Neural cell (in vitro differentiated cells): ENCODE data around the gene ARHGEF40. TPM values are rescaled to one million over a fixed set of nuclear protein-coding genes. Genes with fewer than 3 reads are reported as not detected.

ENCODE experiments used
- H2AFZ ChIP-seq: fragments of 200-600, 300-800 bp; sonication (generic), shearing (Covaris generic); 2 replicates; pipeline ENCODE4 v1.6.0; 2014; ENCODE audit warnings: low read depth, mild to moderate bottlenecking, antibody characterized with exemption, low read length, moderate library complexity
- H3F3A ChIP-seq: fragments of 200-600 bp; shearing (Covaris generic); 2 replicates; pipeline ENCODE4 v1.6.1; 2016; ENCODE audit warnings: mild to moderate bottlenecking, moderate library complexity, mixed read lengths, antibody characterized with exemption, low read length; ENCODE audit not compliant: insufficient read depth, poor library complexity, severe bottlenecking
- H3K27ac ChIP-seq: fragments of 200-600, 300-800 bp; sonication (generic), shearing (Covaris generic); 2 replicates; pipeline ENCODE4 v1.5.1; 2014; ENCODE audit warnings: mild to moderate bottlenecking, low read length, moderate library complexity
- H3K27me3 ChIP-seq: fragments of 300-800, 200-600 bp; sonication (generic), shearing (Covaris generic); 2 replicates; pipeline ENCODE4 v1.6.0; 2014; ENCODE audit warnings: mild to moderate bottlenecking, low read depth, low read length, moderate library complexity; ENCODE audit not compliant: insufficient read depth
- H3K36me3 ChIP-seq: fragments of 300-800, 200-600 bp; sonication (generic), shearing (Covaris generic); 2 replicates; pipeline ENCODE4 v1.5.1; 2014; ENCODE audit warnings: mild to moderate bottlenecking, antibody characterized with exemption, low read length, moderate library complexity; ENCODE audit not compliant: insufficient read depth
- H3K4me2 ChIP-seq: fragments of 300-800, 200-600 bp; sonication (generic), shearing (Covaris generic); 2 replicates; pipeline ENCODE4 v1.6.0; 2014; ENCODE audit warnings: mild to moderate bottlenecking, low read length
- H3K4me3 ChIP-seq: fragments of 300-800, 200-600 bp; sonication (generic), shearing (Covaris generic); 2 replicates; pipeline ENCODE4 v1.5.1; 2014; ENCODE audit warnings: mild to moderate bottlenecking, low read length, moderate library complexity
- H3K79me2 ChIP-seq: fragments of 200-600 bp; shearing (Covaris generic); replicated peaks from 2 replicates; pipeline ENCODE4 v1.6.0; 2014; ENCODE audit warnings: mild to moderate bottlenecking, low read length, moderate library complexity; ENCODE audit not compliant: insufficient read depth
- H3K9ac ChIP-seq: fragments of 300-800, 200-600 bp; sonication (generic), shearing (Covaris generic); 2 replicates; pipeline ENCODE4 v1.6.1; 2016; ENCODE audit warnings: mild to moderate bottlenecking, low read length, mixed read lengths
- H3K9me2 ChIP-seq: fragments of 200-600 bp; shearing (Covaris generic); 2 replicates; pipeline ENCODE4 v1.6.1; 2016; ENCODE audit warnings: mild to moderate bottlenecking, low read length, mixed read lengths; ENCODE audit not compliant: insufficient read depth
- H3K9me3 ChIP-seq: fragments of 200-600, 300-800 bp; sonication (generic), shearing (Covaris generic); 2 replicates; pipeline ENCODE4 v1.6.1; 2016; ENCODE audit warnings: mild to moderate bottlenecking, mixed run types, low read length, moderate library complexity, mixed read lengths
- H4K20me1 ChIP-seq: fragments of 200-600 bp; shearing (Covaris generic); 2 replicates; pipeline ENCODE4 v1.6.1; 2016; ENCODE audit warnings: mild to moderate bottlenecking, mixed run types; ENCODE audit not compliant: insufficient read depth
- CTCF ChIP-seq: fragments of 450-650 bp; IDR thresholded peaks from 2 replicates; pipeline ENCODE4 v1.5.1; 2014; ENCODE audit warnings: antibody characterized with exemption, mild to moderate bottlenecking, moderate library complexity; ENCODE audit not compliant: poor library complexity, severe bottlenecking
- EP300 ChIP-seq: fragments of 450-650 bp; conservative IDR thresholded peaks from 2 replicates; pipeline ENCODE4 v1.6.1; 2014; ENCODE audit warnings: antibody characterized with exemption, mild to moderate bottlenecking, moderate library complexity; ENCODE audit not compliant: poor library complexity, severe bottlenecking
- EZH2 ChIP-seq: fragments of 200-600, 300-800 bp; shearing (Covaris generic), sonication (generic); IDR thresholded peaks from 2 replicates; pipeline ENCODE4 v1.6.1; 2014; ENCODE audit warnings: antibody characterized with exemption, low read length, borderline replicate concordance, mild to moderate bottlenecking; ENCODE audit not compliant: insufficient read depth, poor library complexity, severe bottlenecking
- MXI1 ChIP-seq: fragments of 450-650 bp; conservative IDR thresholded peaks from 2 replicates; pipeline ENCODE4 v1.6.1; 2014; ENCODE audit warnings: antibody characterized with exemption, mild to moderate bottlenecking; ENCODE audit not compliant: poor library complexity, severe bottlenecking
- POLR2AphosphoS5 ChIP-seq: IDR thresholded peaks from 2 replicates; pipeline ENCODE4 v1.6.1; 2012
- RAD21 ChIP-seq: fragments of 450-650 bp; conservative IDR thresholded peaks from 2 replicates; pipeline ENCODE4 v1.6.1; 2014; ENCODE audit warnings: antibody characterized with exemption, mild to moderate bottlenecking, moderate library complexity
- SMC3 ChIP-seq: fragments of 450-650 bp; conservative IDR thresholded peaks from 2 replicates; pipeline ENCODE4 v1.6.1; 2014; ENCODE audit warnings: antibody characterized with exemption, mild to moderate bottlenecking, moderate library complexity; ENCODE audit not compliant: poor library complexity
- TAF1 ChIP-seq: IDR thresholded peaks from 2 replicates; pipeline ENCODE4 v1.6.1; 2012; ENCODE audit warnings: low read depth
- polyA plus RNA-seq: library from polyadenylated mRNA; depleted of rRNA; stranded (reverse); fragments of >200 nt; gene quantifications from 2 replicates; pipeline ENCODE4 v1.2.3, GENCODE V29; 2014
- TF ChIP-seq, protein P1 (sequence below): IDR thresholded peaks from 2 replicates; pipeline ENCODE4 v1.6.1; 2012; ENCODE audit warnings: borderline replicate concordance

Gene ARHGEF40
- polyA plus RNA-seq, 1 donor from 2014 or later = 28.9 TPM

DNA sequence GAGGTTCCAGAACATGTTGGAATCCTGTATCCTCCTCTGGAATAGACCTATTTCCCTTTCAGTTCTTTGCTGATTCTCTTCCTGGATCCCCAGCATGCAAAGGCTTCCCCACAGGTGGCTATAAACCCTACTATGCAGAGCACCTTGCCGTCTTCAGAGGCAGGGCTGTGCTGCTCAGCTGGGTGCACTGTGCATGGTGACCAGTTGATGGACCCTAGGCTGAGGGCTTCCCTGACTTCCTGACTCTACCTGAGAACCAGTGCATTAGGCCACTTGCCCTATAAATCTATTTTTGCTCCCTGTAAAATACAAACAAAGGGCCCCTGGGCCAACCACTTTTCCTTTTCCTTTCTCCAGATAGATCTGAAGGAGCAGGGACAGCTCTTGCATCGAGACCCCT lies 14.3 kb downstream of the ARHGEF40 start:
- H3K4me3 ChIP-seq = no peak overlapping the region
- H4K20me1 ChIP-seq = no peaks in the 10 kb centered on the region
- no peaks in the 10 kb centered on the region for H3K9me3 ChIP-seq
- H3F3A ChIP-seq = peaks cover 22% of the 10 kb centered on the region
- H3K9ac ChIP-seq = no peak overlapping the region
- H3K27me3 ChIP-seq = no peaks in the 10 kb centered on the region
- no peak overlapping the region for H2AFZ ChIP-seq
- TF ChIP-seq EZH2 (no peak), EP300 (no peak), MXI1 (no peak), CTCF (no peak), POLR2AphosphoS5 (no peak), SMC3 (no peak)
- no peaks in the 10 kb centered on the region for H3K9me2 ChIP-seq
- no peak overlapping the region for H3K27ac ChIP-seq
- H3K4me2 ChIP-seq = no peak overlapping the region
- no peaks in the 10 kb centered on the region for H3K79me2 ChIP-seq
- H3K36me3 ChIP-seq = peaks cover 8% of the 10 kb centered on the region

DNA sequence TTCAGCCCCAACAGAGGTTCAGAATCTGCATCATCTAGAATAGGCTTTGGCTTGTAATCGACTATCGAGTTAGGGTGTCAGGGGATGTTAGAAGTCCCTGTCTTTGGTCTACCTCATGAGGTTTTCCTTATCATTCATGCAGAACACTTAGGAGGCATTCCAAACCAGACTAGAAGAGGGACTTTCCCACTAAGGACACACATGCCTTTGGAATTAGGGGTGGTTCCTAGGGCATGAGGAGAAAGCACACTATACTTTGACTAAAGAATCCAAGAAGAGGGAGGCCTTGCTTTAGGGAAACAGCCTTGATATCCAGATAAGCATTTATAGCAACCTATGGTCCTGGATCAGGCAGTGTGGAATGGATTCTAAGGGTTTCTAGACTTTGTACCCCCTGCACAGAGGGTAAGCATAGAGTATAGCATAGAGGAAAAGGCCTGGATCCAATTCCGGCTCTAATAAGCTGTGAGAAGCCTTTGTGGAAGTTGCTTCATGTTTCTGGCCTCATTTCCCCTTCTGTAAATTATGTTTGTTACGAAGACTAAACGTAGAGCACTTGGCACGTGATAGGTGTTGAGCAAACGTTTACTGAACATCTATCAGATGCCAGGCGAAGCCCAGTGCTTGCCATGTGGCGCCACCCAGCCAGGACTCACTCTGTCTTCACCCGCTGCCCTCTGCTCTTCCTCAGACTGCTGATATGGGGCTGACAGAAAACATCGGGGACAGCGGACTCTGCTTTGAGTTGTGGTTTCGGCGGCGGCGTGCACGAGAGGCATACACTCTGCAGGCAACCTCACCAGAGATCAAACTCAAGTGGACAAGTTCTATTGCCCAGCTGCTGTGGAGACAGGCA lies 15.1 kb downstream of the ARHGEF40 start:
- Histone ChIP-seq H3K36me3 (peaks cover 8% of the 10 kb centered on the region), H3K79me2 (peaks cover 4% of the 10 kb centered on the region), H3K27me3 (no peaks in the 10 kb centered on the region), H3K9me3 (no peaks in the 10 kb centered on the region), H2AFZ (no peak overlapping the region), H3K9ac (no peak overlapping the region), H3F3A (peaks cover 22% of the 10 kb centered on the region), H3K4me3 (no peak overlapping the region), H4K20me1 (no peaks in the 10 kb centered on the region), H3K9me2 (no peaks in the 10 kb centered on the region), H3K4me2 (no peak overlapping the region), H3K27ac (no peak overlapping the region)
- TF ChIP-seq RAD21 = no peak
- no peak for TF ChIP-seq CTCF
- no peak for TF ChIP-seq POLR2AphosphoS5
- TF ChIP-seq EP300 = no peak
- TF ChIP-seq EZH2 = no peak
- TF ChIP-seq TAF1 = no peak
- TF ChIP-seq, protein P1, sequence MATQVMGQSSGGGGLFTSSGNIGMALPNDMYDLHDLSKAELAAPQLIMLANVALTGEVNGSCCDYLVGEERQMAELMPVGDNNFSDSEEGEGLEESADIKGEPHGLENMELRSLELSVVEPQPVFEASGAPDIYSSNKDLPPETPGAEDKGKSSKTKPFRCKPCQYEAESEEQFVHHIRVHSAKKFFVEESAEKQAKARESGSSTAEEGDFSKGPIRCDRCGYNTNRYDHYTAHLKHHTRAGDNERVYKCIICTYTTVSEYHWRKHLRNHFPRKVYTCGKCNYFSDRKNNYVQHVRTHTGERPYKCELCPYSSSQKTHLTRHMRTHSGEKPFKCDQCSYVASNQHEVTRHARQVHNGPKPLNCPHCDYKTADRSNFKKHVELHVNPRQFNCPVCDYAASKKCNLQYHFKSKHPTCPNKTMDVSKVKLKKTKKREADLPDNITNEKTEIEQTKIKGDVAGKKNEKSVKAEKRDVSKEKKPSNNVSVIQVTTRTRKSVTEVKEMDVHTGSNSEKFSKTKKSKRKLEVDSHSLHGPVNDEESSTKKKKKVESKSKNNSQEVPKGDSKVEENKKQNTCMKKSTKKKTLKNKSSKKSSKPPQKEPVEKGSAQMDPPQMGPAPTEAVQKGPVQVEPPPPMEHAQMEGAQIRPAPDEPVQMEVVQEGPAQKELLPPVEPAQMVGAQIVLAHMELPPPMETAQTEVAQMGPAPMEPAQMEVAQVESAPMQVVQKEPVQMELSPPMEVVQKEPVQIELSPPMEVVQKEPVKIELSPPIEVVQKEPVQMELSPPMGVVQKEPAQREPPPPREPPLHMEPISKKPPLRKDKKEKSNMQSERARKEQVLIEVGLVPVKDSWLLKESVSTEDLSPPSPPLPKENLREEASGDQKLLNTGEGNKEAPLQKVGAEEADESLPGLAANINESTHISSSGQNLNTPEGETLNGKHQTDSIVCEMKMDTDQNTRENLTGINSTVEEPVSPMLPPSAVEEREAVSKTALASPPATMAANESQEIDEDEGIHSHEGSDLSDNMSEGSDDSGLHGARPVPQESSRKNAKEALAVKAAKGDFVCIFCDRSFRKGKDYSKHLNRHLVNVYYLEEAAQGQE = no peak
- no peak for TF ChIP-seq SMC3
- TF ChIP-seq MXI1 = no peak
